ENCODE data around the gene FBP2. TPM values are rescaled to one million over a fixed set of nuclear protein-coding genes. Genes with fewer than 3 reads are reported as not detected.
"Not testable (repeated sequence)": the region's sequence is repeated elsewhere in the genome, so short reads cannot be mapped to it uniquely, and the experiment has no call there.

FBP2 gene
- total RNA-seq, 1 donor from 2014 or later = not detected

DNA sequence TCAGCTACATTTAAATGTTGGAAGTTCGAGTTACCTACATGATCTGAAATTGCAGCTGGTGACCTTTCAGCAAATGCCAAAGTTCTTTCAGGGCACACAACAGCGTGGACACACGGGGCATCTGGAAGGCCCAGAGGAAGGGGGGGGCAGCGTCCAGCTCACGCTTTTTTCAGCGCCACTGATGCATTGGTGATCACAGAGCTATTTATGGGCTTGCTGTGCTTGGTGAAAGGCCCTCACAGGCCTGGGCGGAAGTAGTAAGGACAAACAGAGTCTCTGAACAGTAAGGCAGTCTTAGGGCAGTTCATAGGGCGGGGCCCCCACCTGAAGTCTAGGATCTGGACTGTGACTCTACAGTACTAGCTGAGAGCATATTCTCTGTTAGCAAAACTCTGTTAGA, 6.6 kb upstream of the FBP2 start:
- H3K27ac Mint-ChIP-seq = no peak overlapping the region
- H3K9me3 Mint-ChIP-seq (ENCODE audit: low read depth) = no peaks in the 10 kb centered on the region
- no peak overlapping the region for H3K4me3 Mint-ChIP-seq (ENCODE audit: low read depth)
- peaks cover 17% of the 10 kb centered on the region for H3K4me1 Mint-ChIP-seq (ENCODE audit: low read depth)
- H3K36me3 Mint-ChIP-seq (ENCODE audit: insufficient read depth) = no peaks in the 10 kb centered on the region
- no peak for DNase-seq (ENCODE audit: low spot score, unreplicated experiment)
- H3K27me3 Mint-ChIP-seq = no peaks in the 10 kb centered on the region
- no peak for TF ChIP-seq CTCF (IDR thresholded peaks at IDR 0.05; ENCODE audit: unreplicated experiment)

DNA sequence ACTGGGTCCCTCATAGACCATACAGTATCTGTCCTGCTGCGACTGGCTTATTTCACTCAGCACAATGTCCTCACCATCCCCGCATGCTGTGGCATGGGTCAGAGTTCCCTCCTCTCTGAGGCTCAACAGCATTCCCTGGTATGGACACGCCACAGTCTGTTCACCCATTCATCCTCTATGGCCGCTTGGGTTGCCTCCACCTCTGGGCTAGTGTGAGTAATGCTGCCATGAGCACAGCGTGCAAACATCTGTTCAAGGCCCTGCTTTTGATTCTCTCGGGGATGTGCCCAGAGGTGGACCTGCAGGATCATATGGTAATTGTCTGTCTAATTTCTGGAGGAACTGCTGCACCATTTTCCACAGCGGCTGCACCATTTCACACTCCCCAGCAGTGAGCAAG, 5.5 kb upstream of the FBP2 start:
- peaks cover 10% of the 10 kb centered on the region for H3K4me1 Mint-ChIP-seq (ENCODE audit: low read depth)
- no peak overlapping the region for H3K27ac Mint-ChIP-seq
- no peak for DNase-seq (ENCODE audit: low spot score, unreplicated experiment)
- no peaks in the 10 kb centered on the region for H3K9me3 Mint-ChIP-seq (ENCODE audit: low read depth)
- H3K36me3 Mint-ChIP-seq (ENCODE audit: insufficient read depth) = no peaks in the 10 kb centered on the region
- no peak for TF ChIP-seq CTCF (IDR thresholded peaks at IDR 0.05; ENCODE audit: unreplicated experiment)
- H3K27me3 Mint-ChIP-seq = no peaks in the 10 kb centered on the region
- no peak overlapping the region for H3K4me3 Mint-ChIP-seq (ENCODE audit: low read depth)

- H3K4me3 Mint-ChIP-seq (ENCODE audit: low read depth); H3K36me3 Mint-ChIP-seq (ENCODE audit: insufficient read depth); DNase-seq (ENCODE audit: low spot score, unreplicated experiment); H3K27ac Mint-ChIP-seq; H3K9me3 Mint-ChIP-seq (ENCODE audit: low read depth); H3K4me1 Mint-ChIP-seq (ENCODE audit: low read depth): not testable (repeated sequence)
- peaks cover 11% of the 10 kb centered on the region for H3K27me3 Mint-ChIP-seq
These were observed 941 bp downstream of the FBP2 start for GRCh38 chr9:94592683-94593082.

GRCh38 chr9:94591876-94592275, 1.7 kb downstream of the FBP2 start:
- no peak overlapping the region for H3K27ac Mint-ChIP-seq
- no peak for TF ChIP-seq CTCF (IDR thresholded peaks at IDR 0.05; ENCODE audit: unreplicated experiment)
- H3K4me1 Mint-ChIP-seq (ENCODE audit: low read depth) = no peaks in the 10 kb centered on the region
- no peak overlapping the region for H3K4me3 Mint-ChIP-seq (ENCODE audit: low read depth)
- no peak for DNase-seq (ENCODE audit: low spot score, unreplicated experiment)
- no peaks in the 10 kb centered on the region for H3K9me3 Mint-ChIP-seq (ENCODE audit: low read depth)
- H3K27me3 Mint-ChIP-seq = peaks cover 16% of the 10 kb centered on the region
- H3K36me3 Mint-ChIP-seq (ENCODE audit: insufficient read depth) = no peaks in the 10 kb centered on the region

GRCh38 chr9:94591046-94591545, 2.5 kb downstream of the FBP2 start:
- H3K9me3 Mint-ChIP-seq (ENCODE audit: low read depth); H3K4me1 Mint-ChIP-seq (ENCODE audit: low read depth); H3K36me3 Mint-ChIP-seq (ENCODE audit: insufficient read depth); H3K27ac Mint-ChIP-seq; H3K4me3 Mint-ChIP-seq (ENCODE audit: low read depth); DNase-seq (ENCODE audit: low spot score, unreplicated experiment): not testable (repeated sequence)
- H3K27me3 Mint-ChIP-seq = peaks cover 16% of the 10 kb centered on the region

- H3K4me3 Mint-ChIP-seq (ENCODE audit: low read depth) = no peak overlapping the region
These were observed 4.9 kb downstream of the FBP2 start for GRCh38 chr9:94588681-94589080.

More at GRCh38 chr9:94588681-94589080, 4.9 kb downstream of the FBP2 start:
- Mint-ChIP-seq H3K27ac (no peak overlapping the region), H3K4me1 (ENCODE audit: low read depth) (no peaks in the 10 kb centered on the region), H3K27me3 (peaks cover 16% of the 10 kb centered on the region), H3K36me3 (ENCODE audit: insufficient read depth) (no peaks in the 10 kb centered on the region), H3K9me3 (ENCODE audit: low read depth) (no peaks in the 10 kb centered on the region)
- DNase-seq (ENCODE audit: low spot score, unreplicated experiment) = no peak
- TF ChIP-seq CTCF (IDR thresholded peaks at IDR 0.05; ENCODE audit: unreplicated experiment) = no peak
